ENCODE results near the gene RSPO3.

The RSPO3 gene

DNA sequence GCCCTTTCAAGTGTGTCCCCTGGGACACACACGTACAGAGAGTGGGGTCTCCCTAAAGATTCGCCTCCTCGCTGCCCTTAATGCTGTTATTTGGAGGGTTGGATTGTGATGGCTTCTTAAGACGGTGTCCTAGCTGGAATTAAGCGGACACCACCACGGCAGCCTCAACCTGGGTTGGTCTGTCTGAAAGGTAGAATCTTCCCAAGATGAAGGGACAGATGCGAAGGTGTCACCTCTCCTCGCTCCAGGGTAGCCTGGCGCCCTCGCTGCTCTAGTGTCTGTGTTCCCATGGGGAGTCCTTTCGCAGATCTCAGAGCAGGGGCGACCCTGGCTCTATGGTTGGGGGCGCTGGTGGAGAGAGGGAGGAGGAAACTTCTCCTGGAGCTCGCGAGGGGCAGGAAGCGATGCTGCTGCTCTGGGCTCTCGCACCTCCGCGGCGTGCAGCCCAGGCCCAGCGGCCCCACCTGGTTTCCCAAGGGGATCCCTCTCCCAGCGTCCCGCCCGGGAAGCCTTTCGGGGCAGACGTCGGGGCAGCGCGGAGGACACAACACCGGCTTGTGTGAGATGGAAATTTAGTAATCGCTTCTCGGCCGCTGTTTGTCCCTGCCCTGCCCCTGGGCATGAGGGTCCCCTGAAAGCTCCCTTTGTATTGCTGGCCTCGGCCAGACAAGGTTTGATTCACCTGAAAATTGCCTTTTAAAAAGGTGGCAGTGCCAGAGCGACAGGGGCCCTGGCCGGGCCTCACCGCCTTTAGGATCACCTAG is 1.7 kb downstream of the RSPO3 start:
- H3K36me3 ChIP-seq (ENCODE audit: control insufficient read depth, insufficient read depth, low read length) = no peaks in the 10 kb centered on the region
- peak overlapping the region; percentile 56 for H3K4me3 ChIP-seq (replicated peaks; ENCODE audit: low read depth, low read length)
- TF ChIP-seq, protein P1, sequence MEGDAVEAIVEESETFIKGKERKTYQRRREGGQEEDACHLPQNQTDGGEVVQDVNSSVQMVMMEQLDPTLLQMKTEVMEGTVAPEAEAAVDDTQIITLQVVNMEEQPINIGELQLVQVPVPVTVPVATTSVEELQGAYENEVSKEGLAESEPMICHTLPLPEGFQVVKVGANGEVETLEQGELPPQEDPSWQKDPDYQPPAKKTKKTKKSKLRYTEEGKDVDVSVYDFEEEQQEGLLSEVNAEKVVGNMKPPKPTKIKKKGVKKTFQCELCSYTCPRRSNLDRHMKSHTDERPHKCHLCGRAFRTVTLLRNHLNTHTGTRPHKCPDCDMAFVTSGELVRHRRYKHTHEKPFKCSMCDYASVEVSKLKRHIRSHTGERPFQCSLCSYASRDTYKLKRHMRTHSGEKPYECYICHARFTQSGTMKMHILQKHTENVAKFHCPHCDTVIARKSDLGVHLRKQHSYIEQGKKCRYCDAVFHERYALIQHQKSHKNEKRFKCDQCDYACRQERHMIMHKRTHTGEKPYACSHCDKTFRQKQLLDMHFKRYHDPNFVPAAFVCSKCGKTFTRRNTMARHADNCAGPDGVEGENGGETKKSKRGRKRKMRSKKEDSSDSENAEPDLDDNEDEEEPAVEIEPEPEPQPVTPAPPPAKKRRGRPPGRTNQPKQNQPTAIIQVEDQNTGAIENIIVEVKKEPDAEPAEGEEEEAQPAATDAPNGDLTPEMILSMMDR (IDR thresholded peaks at IDR 0.05; ENCODE audit: insufficient read depth, low read length, poor library complexity, severe bottlenecking) = no peak
- H3K27me3 ChIP-seq (replicated peaks; ENCODE audit: control insufficient read depth, insufficient read depth, low read length) = peaks cover 4% of the 10 kb centered on the region; the same call in 1 of the 2 replicates
- peak; percentile 11 for DNase-seq (ENCODE audit: extremely low read depth, insufficient read length)

DNA sequence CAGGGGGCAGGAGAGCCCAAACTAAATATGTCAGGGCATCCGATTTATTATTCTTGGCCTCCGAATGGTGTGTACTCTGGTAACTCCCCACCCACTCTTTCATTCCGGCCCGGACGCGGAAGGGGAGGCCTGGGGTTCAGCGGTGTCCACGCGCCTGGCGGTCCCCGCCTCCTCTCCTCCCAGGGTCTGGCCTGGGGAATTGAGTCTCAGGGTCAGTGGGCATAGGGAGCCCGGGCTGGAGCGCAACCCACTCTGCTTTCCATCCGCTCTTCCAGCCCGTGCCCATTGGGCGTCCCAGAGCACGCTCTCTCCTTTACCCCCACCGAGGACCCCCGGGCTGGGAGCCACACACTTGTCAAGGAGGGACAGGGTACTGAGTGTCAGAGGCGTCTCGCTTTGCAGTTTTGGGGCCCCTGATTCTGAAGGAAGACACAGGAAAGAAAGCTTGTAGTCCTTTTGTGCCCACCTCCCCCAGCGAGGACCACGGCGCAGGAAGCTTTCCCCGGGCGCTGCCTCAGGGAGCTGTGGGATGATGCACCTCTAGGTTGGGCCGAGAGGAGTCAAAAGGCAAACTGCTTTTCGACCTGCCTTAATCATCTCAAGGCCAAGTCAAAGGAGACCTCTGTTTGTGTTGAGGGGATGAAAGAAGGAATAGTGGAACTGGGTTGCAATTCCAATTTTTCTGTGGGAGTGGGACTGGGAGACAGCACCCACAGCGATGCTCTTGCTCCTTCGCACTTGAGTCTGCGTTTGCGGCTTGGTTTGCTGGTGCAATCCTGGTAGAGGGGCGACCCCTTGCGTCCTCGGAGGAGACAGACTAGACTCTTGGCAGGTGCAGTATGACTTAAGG is 2.5 kb downstream of the RSPO3 start:
- H3K36me3 ChIP-seq (ENCODE audit: control insufficient read depth, insufficient read depth, low read length) = no peaks in the 10 kb centered on the region
- peaks cover 4% of the 10 kb centered on the region; the same call in 1 of the 2 replicates for H3K27me3 ChIP-seq (replicated peaks; ENCODE audit: control insufficient read depth, insufficient read depth, low read length)
- peak; percentile 35 for DNase-seq (ENCODE audit: extremely low read depth, insufficient read length)
- no peak overlapping the region for H3K4me3 ChIP-seq (replicated peaks; ENCODE audit: low read depth, low read length)
- TF ChIP-seq, protein P1 (IDR thresholded peaks at IDR 0.05; ENCODE audit: insufficient read depth, low read length, poor library complexity, severe bottlenecking) = peak; percentile 92

DNA sequence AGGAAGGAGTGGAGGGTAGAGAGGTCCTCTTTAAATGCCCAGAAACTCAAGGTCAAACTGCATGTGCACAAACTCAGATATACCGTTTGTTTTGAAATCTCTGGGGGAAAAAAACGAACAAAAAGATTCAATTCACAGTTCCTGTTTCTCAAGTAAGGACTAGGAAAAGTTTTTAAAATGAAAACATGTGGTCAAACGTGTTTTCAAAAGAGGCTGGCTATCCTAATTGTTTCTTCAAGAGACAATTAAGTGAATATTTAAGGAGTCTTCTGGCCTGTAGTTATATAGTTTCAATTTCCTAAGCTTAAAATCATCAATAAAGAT is 3.1 kb downstream of the RSPO3 start:
- H3K27me3 ChIP-seq (replicated peaks; ENCODE audit: control insufficient read depth, insufficient read depth, low read length) = peaks cover 4% of the 10 kb centered on the region; the same call in 1 of the 2 replicates

DNA sequence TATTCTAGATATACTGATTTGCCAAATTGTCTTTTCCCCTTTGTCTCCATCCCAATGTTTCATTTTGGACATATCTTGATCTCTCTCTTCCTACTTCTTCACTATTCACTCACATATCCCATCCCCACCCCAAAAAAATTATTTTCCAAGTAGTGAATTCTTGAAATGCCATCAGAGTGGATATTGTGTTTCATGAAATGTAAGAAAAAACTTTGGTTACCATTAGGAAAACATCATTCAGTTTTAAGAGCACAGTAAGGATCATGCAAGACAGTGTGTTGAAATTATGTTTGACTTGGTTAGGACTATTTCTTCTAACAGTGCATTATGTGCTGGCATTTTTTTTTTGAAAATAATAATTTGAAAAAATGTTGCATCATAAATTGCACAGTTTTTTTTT is 5.7 kb downstream of the RSPO3 start:
- Histone ChIP-seq H3K4me3 (replicated peaks; ENCODE audit: low read depth, low read length) (no peak overlapping the region), H3K27me3 (replicated peaks; ENCODE audit: control insufficient read depth, insufficient read depth, low read length) (peaks cover 4% of the 10 kb centered on the region; the same call in 1 of the 2 replicates), H3K36me3 (ENCODE audit: control insufficient read depth, insufficient read depth, low read length) (no peaks in the 10 kb centered on the region)
- TF ChIP-seq, protein P1 (IDR thresholded peaks at IDR 0.05; ENCODE audit: insufficient read depth, low read length, poor library complexity, severe bottlenecking) = no peak
- DNase-seq (ENCODE audit: extremely low read depth, insufficient read length) = no peak

More for the DNA sequence above, 3.1 kb downstream of the RSPO3 start:
- TF ChIP-seq, protein P1 (IDR thresholded peaks at IDR 0.05; ENCODE audit: insufficient read depth, low read length, poor library complexity, severe bottlenecking) = no peak
- no peaks in the 10 kb centered on the region for H3K36me3 ChIP-seq (ENCODE audit: control insufficient read depth, insufficient read depth, low read length)
- no peak overlapping the region for H3K4me3 ChIP-seq (replicated peaks; ENCODE audit: low read depth, low read length)
- no peak for DNase-seq (ENCODE audit: extremely low read depth, insufficient read length)

DNA sequence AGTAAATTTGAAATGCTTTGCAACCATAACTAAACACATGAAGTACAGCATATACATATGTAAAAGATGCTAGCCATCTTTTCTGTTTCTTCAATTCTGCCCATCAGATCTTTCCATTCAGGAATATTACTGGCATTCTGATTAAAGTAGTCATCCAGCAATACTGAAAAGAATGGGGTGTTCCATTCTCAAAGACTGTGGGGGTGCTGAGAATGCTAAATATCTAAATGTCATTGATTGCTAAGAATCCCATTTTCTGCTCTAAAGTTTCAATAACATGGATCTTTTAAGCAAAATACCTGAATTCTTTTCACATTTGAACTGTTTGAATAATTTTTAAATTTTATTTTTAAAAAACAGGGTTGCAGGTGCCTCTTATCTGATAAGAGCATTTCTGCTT is 6.2 kb downstream of the RSPO3 start:
- Histone ChIP-seq H3K27me3 (replicated peaks; ENCODE audit: control insufficient read depth, insufficient read depth, low read length) (peaks cover 2% of the 10 kb centered on the region; the same call in 1 of the 2 replicates), H3K4me3 (replicated peaks; ENCODE audit: low read depth, low read length) (no peak overlapping the region), H3K36me3 (ENCODE audit: control insufficient read depth, insufficient read depth, low read length) (no peaks in the 10 kb centered on the region)
- no peak for DNase-seq (ENCODE audit: extremely low read depth, insufficient read length)
- TF ChIP-seq, protein P1 (IDR thresholded peaks at IDR 0.05; ENCODE audit: insufficient read depth, low read length, poor library complexity, severe bottlenecking) = no peak

Data from GM06990 (cell line).